ENCODE results near the gene OR6K3.

- TF ChIP-seq POLR2A (IDR thresholded peaks at IDR 0.05; ENCODE audit: low read depth, low read length) (no peak), POLR2AphosphoS5 (IDR thresholded peaks at IDR 0.05; ENCODE audit: low read depth, low read length) (no peak), TAF1 (IDR thresholded peaks at IDR 0.05; ENCODE audit: borderline replicate concordance, low read depth, low read length) (no peak)
Observed at GRCh38 chr1:158691907-158692306, 28.6 kb downstream of the OR6K3 start.

Measured in GM12892 (cell line).